Heart left ventricle (tissue), 13 donors: ENCODE results near the gene CPNE6.

Experiments
- POLR2A ChIP-seq, 2 donors: fragments of 450-650 bp; IDR thresholded peaks; one replicate each; pipeline ENCODE4 v1.6.1; 2017; ENCODE audit warnings: antibody characterized with exemption in 2 of 2, mild to moderate bottlenecking in 2 of 2, moderate library complexity in 2 of 2
- TF ChIP-seq, protein P1 (sequence below), 12 donors: fragments of 200-600 bp; sonication (generic) in 4 of 12; IDR thresholded peaks; one replicate each; pipeline versions ENCODE4 v1.5.0 to v1.8.0; 2018 to 2022; ENCODE audit warnings: antibody characterized with exemption in 12 of 12, mild to moderate bottlenecking in 5 of 12
- donor health status: ischemic (EF 13 %, LVEDD 7.1; RV severe dilation, severe dysfunction).
- donor health status: DM: no; HTN: yes; CAD: no.
- donor health status: DM: no; HTN: no; CAD: no.
- donor health status: ischemic (EF 25% LVEDD 6.9; RV normal size, moderate dysfunction).
- donor health status: ischemic (EF 25% LVEDD 5.7; RV mildly dilated, moderate dysfunction).
- donor health status: ischemic (EF 35%, LVEDD 5.7; RV mildly dilated, moderate dysfunction).
- donor health status: nonischemic (EF 11% LVEDD 7.7; RV severe dilation, severe dysfunction).
- donor health status: DM: yes; HTN: yes; CAD: no.
- donor health status: PGD.
- donor health status: ischemic (EF 29% LVEDD 5.4; RV normal size, mild dysfunction).
- donor health status: nonischemic (EF 23%, LVEDD 6.1; RV moderate dilation, normal function).

DNA sequence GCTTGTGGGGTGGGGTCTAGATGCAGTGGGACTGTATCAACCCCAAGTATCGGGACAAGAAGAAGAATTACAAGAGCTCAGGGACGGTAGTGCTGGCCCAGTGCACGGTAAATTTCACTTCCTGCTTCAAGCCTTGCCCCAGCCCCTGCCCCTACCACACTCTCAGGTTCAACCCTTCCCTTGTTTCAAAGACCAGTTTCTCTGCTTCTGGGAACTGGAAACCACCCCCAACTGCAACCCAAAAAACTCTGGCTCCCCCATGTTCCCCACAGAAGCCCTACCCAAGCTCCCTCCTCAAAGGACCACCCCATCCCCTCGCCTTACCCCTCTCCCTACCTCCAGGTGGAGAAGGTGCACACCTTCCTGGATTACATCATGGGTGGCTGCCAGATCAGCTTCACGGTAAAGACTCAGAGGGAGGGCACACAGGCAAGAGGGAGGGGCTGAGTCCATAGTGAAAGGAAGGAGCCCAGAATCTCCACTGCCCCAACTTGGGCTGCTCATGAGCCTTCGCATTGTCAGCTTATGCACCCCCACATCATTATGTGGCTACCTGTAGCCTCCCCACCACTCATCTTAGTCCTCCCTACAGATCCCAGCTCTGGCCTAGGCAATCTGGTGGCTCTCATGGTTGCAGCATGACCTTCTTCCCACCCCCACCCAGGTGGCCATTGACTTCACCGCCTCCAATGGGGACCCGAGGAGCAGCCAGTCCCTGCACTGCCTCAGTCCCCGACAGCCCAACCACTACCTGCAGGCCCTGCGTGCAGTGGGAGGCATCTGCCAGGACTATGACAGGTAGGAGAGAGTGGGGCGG is 4.3 kb downstream of the CPNE6 start:
- TF ChIP-seq, protein P1, sequence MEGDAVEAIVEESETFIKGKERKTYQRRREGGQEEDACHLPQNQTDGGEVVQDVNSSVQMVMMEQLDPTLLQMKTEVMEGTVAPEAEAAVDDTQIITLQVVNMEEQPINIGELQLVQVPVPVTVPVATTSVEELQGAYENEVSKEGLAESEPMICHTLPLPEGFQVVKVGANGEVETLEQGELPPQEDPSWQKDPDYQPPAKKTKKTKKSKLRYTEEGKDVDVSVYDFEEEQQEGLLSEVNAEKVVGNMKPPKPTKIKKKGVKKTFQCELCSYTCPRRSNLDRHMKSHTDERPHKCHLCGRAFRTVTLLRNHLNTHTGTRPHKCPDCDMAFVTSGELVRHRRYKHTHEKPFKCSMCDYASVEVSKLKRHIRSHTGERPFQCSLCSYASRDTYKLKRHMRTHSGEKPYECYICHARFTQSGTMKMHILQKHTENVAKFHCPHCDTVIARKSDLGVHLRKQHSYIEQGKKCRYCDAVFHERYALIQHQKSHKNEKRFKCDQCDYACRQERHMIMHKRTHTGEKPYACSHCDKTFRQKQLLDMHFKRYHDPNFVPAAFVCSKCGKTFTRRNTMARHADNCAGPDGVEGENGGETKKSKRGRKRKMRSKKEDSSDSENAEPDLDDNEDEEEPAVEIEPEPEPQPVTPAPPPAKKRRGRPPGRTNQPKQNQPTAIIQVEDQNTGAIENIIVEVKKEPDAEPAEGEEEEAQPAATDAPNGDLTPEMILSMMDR (IDR thresholded peaks at IDR 0.05), result no peak
- TF ChIP-seq POLR2A (IDR thresholded peaks at IDR 0.05), result no peak
